ENCODE results near the gene ID3.
A peak's percentile ranks its signal among the peaks of the same experiment; 100 is the strongest.
"Not testable (repeated sequence)": the region's sequence is repeated elsewhere in the genome, so short reads cannot be mapped to it uniquely, and the experiment has no call there.

Gene ID3

DNA sequence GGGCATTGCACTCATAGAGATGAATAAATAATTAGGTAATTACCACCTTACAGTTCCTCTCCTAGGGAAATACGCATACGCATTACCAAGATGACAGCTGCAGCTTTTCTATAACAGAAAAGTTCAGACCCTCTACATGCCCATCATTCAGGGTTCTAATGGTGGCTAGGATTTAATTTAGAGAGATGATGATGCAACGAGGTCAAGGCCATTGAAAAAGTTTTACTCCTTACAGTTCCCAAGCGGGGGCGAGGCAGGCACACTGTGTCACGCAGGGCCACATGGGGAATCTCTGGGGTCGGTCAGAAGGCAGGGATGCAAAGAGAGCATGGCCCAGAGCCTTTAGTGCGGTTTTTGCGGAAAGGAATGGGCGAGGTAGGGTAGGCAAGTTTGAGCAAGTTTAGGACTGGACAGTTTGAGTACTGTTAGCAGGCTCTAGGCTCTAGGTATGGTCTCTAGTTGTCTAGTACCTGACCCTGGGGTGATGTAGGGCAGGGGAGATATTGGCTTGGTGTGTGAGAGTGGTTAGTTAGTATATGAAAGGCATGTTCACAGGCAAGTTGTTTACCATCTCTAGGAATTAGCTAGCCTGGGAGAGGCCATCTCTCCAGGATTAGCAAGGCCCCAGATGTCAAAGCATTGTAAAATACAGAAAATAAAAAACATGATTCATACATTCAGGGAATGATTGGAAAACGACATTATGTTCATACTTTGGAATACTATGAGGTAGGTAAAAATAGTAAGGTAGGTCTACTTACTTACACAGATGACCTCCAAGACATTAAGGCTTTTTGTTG lies 29.6 kb upstream of the ID3 start:
- DNase-seq: no peak

DNA sequence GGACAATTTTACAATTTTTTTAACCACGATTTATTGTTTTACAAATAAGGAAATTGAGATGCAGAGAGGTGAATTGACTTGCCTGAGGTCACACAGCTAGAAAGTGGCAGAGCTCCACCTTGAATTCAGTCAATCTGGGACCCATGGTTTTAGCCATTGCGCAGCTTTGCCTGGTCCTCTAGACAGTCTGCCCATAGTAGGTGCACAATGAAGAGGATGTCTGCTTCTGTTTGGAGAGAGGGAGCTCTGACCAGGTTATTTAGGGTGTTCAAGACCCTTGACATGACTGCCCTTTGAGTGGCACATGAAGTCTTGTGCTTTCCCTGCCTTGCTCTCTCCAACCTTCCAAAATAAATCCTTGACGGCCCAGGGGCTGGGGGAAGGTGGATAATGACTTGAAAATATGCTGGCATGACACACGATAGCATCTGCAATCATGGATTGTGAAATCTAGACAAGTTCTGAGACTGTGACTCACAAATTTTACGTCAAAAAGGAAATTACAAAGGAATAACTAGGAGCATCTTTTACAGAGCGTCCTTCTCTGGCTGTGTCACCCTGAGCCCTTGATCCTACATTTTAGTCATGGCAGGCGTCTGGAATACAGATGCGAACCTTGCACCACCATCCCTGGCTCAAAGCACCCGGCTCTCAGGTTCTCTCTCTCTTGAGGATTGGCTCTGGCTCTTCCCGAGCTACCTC lies 26.2 kb upstream of the ID3 start:
- no peak for DNase-seq

DNA sequence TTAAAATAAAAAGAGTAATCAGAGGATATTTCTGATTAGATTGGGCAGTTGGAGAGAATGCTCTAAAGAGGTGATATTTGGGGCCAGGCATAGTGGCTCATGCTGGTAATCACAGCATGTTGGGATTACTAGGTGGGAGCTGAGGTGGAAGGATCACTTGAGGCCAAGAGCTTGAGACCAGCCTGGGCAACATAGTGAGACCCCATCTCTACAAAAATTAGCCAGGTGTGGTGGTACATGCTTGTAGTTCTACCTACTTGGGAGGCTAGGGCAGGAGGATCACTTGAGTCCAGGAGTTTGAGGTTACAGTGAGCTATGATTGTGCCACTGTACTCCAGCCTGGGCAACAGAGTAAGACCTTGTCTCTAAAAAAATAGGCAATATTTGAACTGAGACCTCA lies 24.4 kb upstream of the ID3 start:
- not testable (repeated sequence) for DNase-seq

DNA sequence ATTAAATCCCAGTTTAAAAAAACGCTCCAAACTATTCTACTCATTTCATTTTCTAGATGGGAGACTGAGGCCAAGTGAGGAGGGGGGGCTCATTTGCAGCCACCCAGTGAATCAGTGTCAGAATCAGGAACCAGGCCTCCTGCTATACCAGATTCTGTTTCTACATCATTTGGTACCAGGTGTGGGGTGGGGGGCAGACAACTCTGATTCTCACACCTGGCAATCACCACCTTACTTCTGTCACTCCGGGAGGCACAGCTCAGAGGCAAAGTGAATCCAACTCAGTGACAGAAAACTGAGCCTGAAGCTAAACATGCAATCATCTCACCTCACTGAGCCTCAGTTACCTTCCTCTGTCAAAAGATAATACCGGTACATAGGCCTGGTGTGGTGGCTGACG lies 23.5 kb upstream of the ID3 start:
- DNase-seq: no peak

DNA sequence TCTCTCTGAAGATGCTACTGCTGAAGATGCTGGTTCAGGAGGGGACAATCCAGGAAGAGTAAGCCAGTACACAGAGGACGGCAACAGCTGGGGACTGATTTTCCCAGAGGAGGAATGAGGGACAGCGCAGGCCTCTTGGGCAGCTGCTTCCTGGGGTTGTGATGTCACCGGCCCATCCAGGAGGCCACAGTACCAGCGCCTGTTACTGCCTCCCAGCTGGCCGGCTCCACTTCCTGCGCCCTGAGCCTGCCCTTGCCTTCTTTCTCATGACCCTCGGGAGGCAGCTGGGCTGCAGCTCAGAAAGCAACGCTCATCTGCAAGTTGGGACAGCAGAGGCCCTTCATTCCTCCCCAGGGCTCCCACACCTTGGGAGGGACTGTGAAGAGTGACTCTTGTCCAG lies 21.9 kb upstream of the ID3 start:
- DNase-seq: no peak

DNA sequence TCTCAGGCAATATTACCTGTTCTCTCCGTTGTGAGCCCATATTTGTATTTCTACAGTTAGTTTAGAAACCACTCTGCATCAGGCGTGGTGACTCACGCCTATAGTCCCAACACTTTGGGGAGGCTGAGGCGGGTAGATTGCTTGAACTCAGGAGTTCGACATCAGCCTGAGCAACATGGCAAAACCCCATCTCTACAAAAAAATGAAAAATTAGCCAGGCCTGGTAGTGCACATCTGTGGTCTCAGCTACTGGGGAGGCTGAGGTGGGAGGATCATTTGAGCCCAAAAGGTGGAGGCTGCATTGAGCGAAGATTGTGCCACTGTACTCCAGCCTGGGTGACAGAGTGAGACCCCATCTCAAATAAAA lies 19.7 kb upstream of the ID3 start:
- DNase-seq: peak in 1 of 2 donors; percentile 33

DNA sequence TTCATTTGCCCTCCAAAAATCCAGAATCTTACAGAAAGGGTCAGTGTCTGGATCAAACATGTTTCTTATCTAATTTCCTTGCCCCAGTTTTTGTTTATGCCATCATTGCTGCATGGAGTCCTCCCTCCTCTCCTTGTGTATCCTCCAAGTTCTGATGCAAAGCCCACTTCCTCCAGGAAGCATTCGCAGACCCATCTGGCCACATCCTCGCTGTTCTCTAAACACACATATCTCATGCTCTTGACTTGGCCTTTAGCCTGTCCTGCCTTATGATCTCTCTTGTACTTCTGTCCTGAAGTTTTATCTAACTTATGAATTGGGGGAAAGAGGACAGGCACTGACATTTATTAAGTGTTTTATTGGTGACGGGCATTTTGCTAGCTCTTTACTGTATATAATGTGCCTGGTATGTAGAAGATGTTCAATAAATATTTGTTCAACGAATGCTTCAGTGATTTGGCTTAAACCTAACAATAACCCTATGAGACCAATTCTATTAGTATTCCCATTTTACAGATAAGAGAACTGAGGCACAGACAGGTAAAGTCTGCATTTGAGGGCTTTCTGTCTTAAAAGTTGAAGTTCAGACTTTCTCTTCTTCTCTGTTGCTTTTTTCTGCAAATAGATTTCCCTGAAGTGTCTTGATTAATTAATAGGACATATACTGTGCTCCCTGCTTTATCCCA lies 19.2 kb upstream of the ID3 start:
- no peak for DNase-seq

DNA sequence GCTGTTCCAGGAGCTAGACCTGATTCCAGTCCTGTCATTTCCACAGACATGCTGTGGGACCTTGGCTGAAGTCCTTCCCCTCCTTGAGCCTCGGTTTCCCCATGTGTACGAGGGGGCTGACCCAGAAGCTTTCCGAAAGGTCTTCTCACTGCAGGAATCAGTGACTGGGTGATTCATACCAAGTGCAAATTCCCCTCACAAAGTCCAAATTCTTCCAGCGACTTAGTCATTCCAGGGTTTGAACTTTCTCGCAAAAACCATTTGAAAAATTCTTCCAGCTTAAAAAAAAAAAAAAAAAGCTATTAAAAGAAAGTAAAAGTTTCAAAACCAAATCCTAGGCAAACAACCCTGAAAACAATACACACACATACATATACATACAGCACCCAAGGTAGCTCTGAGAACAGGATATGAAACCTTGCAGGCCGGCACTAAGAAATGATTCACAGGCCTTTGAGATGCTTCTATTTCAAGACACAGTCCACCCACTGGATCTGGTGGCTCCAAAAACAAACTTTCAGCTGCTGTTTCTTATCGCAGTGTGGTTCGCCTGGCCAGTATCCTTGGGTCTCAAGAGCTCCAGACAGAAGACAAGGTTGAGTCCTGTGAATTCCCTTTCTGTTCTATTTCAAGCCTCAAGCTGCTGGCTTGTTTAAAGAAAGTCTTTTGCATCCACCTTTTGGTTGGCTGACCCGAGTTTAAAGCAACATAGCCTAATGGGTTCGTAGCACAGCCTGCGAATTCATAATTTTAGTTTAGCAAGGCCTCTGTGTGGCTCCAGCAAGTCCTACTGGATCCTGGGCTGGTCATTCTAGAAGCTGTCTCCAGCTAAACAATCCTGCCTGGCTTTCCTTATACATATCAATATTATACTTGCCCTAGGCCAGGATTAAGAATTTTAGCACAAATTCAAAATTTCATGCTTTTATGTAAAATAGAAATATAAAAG lies 18.0 kb upstream of the ID3 start:
- peak; percentile 40 to 51 for DNase-seq

DNA sequence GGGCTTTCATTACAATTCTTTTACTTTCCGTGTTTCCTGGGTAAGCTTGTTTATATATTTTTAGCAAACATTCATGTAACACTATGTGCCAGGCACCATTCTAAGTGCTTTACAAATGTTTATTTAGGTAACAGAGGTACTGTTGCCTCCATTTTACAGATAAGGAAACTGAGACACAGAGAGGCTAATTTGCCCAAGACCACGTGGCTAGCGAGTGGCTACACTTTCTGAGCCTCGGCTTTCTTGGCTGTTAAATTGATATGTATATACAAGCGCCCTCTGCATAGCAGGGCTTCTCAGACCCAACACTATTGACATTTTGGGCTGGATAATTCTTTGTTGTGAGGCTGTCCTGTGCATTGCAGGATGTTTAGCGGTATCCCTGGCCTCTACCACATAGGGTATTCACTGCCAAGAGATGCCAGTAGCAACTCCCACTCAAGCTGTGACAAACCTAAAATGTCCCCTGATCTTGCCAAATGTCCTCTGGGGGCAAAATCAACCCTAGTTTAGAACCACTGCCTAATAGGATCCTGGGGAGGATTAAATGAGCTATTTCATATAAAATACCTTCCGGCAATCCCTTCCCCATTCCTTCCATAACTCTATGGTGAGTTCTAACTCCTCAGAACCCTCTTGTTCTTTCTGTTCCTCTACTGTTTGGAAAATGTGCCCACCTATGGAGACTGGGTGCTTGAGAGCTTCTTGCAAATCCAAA lies 17.2 kb upstream of the ID3 start:
- no peak for DNase-seq

DNA sequence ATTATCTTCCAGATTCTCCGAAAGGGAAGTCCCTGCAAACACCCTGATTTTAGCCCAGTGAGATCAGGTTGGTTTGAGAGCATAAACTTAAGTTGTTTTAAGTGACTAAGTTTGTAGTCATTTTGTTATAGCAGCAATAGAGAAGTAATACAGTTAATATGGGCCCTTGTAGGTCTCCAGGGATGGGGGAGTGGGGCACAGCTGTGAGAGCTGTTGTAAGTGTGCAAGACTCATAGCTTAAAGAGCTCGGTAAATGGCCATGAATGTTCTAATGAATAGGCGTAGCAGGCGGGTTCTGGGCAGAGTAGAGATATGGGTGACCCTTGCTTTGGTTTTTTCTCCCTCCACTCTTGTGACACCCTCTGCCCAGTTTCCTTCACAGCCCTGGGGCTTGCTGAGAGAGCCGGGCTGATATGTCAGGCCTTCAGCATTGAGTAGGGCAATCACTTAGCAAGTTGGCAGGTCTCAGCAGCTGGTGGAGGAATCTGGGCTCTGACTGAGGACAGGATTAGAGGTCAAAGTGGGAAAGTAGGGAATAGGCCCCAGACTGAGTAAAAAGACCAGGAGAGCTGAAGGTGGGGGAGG lies 16.0 kb upstream of the ID3 start:
- DNase-seq: no peak

DNA sequence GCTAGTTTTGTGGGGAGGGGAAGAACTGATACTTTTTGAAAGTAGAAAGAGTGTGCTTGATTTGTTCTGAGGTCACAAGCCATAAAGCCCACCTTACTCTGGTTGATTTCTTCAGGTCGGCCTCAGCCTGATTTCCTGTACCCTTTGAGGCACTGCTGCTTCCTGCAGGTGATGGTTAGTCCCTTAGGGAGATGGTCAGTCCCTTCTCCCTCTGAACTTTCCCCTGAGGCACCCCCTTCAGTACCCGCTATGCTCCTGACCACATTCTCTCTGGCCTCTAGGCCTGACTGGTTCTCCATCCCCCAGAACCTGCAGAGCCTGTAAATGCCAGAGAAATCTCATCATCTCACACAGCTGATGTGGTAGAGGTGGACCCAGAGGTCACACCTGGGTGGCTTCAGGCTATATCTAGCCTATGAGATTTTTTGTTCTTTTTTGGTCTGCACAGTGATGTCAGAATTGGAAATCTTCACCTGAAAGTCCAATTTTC lies 15.0 kb upstream of the ID3 start:
- no peak for DNase-seq

DNA sequence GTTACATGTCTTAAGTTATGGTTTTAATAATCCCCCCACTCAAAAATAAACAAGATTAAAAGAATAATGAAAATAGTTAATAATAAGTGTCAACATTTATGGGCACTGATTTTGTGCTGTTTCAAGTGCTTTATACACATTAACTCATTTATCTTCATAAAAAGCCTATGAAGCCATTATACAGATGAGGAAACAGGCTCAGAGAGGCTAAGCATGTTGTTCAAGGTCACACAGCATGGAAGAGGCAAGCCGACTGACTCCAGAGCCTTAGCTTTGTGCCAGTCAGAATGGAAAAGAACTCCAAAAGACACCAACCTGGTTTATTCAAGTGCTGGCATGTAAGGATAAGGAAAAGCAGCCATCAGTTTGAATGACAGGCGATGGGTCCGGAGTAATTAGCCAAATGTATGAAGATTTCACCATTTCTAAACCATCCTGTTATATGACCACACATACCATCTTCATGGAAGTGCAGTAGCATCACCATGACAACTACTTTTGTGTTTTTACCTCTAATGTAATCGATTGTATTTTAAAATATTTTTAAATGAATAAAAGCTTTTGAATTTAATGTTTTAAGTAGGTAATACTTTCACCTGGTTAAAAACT lies 14.4 kb upstream of the ID3 start:
- no peak for DNase-seq

DNA sequence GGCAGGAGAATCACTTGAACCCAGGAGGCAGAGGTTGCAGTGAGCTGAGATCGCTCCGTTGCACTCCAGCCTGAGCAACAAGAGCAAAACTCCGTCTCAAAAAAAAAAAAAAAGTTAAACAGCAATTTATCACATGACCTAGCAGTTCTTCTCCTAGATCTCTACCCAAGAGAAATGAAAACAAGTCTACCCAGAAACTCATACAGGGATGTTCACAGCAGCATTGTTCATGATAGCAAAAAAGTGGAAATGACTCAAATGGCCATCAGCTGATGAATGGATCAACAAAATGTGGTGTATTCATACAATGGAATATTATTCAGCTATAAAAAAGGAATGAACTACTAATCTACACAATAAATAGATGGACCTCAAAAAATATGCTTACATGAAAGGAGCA lies 12.2 kb upstream of the ID3 start:
- no peak for DNase-seq

DNA sequence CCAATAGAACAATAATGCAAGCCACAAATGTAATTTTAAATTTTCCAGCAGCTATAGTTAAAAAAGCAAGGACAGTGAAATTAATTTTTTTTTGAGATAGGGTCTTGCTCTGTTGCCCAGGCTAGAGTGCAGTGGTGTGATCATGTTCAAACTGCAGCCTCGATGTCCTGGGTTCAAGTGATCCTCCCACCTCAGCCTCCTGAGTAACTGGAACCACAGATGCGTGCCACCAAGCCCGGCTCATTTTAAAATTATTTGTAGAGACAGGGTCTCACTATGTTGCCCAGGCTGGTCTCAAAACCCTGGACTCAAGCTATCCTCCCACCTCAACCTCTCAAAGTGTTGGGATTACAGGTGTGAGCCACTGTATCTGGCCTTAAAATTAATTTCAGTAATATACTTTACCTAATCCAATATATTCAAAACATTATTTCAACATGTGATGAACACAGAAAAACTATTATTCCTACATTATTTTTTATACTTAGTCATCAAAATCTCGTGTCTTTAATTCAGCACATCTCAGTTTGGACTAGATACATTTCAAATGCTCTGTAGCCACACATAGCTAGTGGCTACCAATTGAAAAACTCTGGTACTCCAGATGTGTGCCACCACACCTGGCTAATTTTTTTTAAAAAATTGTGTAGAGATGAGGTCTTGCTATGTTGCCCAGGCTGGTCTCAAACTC lies 10.8 kb upstream of the ID3 start:
- DNase-seq: no peak

DNA sequence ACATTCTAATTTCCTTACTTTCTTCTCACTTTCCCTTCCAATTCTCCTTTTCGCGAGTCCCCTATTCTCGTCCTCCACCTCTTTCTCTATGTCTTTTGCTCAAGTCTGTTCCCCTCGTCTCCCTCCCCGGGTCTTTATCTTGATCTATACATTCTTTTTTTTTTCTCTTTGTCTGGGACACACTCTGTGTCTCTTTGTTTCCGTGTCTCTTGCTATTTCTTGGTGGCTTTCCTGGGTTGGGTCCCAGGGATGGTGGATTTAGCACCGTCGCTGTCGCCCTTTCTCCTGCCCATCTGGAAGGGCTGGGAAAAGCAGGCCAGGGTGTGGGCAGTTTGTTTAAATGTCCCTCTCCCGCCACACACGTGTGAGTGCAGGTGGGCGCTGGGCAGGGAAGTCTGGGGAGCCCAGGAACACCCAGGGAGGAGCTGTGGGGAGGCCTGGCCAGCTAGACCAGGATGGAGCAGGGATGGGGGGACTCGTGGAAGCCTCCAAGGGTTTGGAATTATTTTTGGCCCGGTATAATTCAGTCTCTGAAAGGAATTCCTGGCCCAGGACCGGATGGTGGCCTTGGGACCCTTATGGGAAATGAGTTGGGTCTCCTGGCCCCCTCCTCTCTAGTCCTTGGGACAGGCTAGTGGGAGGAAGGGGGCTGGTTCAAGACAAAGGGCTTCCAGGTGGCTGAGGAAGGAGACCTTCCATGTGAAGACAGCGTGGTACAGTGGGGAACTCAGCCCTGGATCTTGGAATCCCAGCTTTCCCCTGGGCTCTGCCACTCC lies 9.5 kb upstream of the ID3 start:
- no peak for DNase-seq

DNA sequence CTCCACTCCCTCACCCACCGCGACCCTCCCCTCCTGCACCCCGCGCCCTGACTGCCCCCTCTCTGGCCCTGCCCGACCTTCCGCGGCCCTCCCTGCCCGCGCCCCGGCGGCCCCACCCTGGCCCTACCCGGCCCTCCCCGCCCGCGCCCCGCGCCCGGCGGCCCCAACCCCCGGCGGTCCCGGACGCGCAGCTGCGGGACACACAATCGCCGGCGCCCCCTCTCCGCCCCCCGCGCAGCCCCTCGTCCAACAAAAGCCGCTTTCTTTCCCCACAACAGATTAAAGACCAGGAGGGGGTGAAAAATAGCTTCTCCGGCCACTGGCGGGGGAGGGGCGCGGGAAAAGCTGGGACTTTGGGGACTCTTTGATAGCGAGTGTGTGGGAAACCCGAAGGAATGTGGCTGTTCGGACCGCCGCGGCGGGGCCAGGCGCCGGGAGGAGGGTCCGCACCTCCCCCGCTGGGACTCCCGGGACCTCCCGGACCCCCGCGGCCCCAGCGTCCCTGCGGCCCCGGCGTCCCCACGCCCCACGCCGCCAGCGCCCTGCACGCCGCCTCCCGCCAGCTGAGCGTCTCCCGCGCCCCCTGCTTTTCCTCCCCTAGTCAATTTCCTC lies 8.8 kb upstream of the ID3 start:
- DNase-seq: no peak

DNA sequence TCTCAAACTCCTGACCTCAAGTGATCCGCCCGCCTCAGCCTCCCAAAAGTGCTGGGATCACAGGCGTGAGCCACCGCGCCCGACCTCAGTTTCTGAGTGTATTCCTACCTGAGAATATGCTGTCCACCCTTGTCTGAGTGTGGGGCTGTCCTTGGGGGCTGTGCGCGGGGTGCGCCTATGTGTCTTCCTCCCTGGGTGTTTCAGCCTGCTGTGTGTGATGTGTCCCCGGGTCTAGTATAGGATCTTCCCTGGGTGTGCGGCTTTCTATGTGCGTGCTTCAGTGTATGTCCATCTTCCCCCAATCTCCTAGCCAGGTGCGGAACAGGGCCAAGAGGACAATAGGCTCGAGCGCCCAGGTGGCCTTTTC lies 8.3 kb upstream of the ID3 start:
- DNase-seq: no peak

DNA sequence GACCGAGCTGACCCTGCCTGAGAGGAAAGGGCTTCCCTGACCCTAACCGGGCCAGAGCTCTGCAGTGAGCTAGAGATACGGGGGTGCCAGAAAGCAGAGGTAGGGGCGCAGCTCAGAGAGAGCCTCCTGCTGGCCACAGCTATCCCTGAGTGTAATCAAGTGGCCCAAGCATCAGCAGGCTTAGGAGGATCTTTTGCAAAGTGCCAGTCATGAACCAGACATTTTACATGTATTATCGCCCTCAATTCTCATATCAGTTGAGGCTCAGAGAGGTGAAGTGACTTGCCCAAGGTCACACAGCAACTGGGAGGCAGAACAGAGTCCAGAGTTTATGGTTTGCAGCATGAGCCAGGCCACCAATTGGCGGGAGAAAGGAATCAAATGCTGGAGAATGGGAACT lies 7.0 kb upstream of the ID3 start:
- DNase-seq: no peak

DNA sequence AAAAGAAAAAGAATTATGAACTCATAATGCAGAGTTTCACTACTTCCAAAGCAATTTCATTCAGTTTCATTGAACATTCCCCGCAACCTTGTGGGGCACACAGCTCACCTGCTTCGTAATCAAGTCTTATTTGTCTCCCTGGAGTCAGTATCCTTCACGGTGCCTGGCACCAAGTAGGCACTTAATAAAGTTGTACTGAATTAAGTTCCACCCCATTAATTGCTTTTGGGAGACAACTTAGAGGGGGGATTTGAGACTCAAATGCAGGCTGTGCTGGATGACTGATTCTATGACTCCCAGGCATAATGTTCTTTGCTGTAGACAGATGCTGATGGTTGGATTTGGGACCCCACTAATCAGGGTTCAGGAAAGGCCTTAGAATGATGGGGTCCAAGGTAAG lies 6.5 kb upstream of the ID3 start:
- no peak for DNase-seq

Measured in stimulated activated CD4-positive, alpha-beta T cell treated with anti-CD3 and anti-CD28 coated beads, Interleukin-2, amount 100 ng/mL, for 24 hours (primary cell).